Suprapubic skin (tissue), 4 donors: ENCODE results near the gene PDE4B.

Source experiments
- POLR2A ChIP-seq, 2 donors: fragments of 450-650 bp; IDR thresholded peaks; one replicate each; pipeline ENCODE4 v1.6.1; 2017; ENCODE audit warnings: antibody characterized with exemption in 2 of 2, mild to moderate bottlenecking in 2 of 2, moderate library complexity in 2 of 2
- POLR2AphosphoS5 ChIP-seq, 3 donors: sonication (generic); formaldehyde crosslinking; IDR thresholded peaks; one replicate each; pipeline ENCODE4 v1.6.1; 2017; ENCODE audit warnings: antibody characterized with exemption in 3 of 3
- TF ChIP-seq, protein P1 (sequence below), 2 donors: fragments of 200-600 bp in 1 of 2; fragments of 450-650 bp in 1 of 2; sonication (generic) in 1 of 2; IDR thresholded peaks; one replicate each; pipeline ENCODE4 v1.5.1; 2016 to 2019; ENCODE audit warnings: antibody characterized with exemption in 2 of 2, mild to moderate bottlenecking in 1 of 2, moderate library complexity in 1 of 2

DNA sequence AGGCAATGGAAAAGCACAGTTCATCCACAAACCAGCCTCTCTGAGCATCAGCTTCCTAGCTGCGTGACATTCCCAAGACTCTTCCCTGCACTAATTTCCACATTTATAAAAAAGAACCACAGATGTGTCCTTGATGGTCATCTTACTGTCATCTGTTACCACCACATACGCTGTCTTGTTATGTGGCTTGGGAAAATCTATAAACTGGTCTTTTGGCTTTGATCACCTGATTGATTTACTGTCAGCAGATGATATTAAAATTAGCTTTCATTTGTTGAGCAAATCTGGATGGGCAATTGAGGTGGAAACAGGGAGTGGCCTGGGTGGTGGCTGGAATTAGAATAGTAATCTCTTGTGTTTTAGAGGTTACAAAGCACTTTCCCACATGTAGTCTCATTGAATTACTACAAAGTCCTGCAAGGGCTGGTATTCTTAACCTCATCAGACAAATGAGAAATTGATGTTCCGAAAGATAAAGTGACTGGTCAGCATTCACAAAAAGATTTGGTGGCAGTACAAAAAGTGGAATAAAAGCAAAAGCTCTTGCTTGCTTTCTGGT lies 509.6 kb downstream of the PDE4B start:
- TF ChIP-seq, protein P1, sequence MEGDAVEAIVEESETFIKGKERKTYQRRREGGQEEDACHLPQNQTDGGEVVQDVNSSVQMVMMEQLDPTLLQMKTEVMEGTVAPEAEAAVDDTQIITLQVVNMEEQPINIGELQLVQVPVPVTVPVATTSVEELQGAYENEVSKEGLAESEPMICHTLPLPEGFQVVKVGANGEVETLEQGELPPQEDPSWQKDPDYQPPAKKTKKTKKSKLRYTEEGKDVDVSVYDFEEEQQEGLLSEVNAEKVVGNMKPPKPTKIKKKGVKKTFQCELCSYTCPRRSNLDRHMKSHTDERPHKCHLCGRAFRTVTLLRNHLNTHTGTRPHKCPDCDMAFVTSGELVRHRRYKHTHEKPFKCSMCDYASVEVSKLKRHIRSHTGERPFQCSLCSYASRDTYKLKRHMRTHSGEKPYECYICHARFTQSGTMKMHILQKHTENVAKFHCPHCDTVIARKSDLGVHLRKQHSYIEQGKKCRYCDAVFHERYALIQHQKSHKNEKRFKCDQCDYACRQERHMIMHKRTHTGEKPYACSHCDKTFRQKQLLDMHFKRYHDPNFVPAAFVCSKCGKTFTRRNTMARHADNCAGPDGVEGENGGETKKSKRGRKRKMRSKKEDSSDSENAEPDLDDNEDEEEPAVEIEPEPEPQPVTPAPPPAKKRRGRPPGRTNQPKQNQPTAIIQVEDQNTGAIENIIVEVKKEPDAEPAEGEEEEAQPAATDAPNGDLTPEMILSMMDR (IDR thresholded peaks at IDR 0.05): no peak
- TF ChIP-seq POLR2A (IDR thresholded peaks at IDR 0.05) (no peak), POLR2AphosphoS5 (IDR thresholded peaks at IDR 0.05) (no peak)
